ENCODE results near the gene SHQ1.
A peak's percentile ranks its signal among the peaks of the same experiment; 100 is the strongest.

SHQ1 gene
- 27.6 to 30.8 reads per million in 2 donors for total RNA-seq

DNA sequence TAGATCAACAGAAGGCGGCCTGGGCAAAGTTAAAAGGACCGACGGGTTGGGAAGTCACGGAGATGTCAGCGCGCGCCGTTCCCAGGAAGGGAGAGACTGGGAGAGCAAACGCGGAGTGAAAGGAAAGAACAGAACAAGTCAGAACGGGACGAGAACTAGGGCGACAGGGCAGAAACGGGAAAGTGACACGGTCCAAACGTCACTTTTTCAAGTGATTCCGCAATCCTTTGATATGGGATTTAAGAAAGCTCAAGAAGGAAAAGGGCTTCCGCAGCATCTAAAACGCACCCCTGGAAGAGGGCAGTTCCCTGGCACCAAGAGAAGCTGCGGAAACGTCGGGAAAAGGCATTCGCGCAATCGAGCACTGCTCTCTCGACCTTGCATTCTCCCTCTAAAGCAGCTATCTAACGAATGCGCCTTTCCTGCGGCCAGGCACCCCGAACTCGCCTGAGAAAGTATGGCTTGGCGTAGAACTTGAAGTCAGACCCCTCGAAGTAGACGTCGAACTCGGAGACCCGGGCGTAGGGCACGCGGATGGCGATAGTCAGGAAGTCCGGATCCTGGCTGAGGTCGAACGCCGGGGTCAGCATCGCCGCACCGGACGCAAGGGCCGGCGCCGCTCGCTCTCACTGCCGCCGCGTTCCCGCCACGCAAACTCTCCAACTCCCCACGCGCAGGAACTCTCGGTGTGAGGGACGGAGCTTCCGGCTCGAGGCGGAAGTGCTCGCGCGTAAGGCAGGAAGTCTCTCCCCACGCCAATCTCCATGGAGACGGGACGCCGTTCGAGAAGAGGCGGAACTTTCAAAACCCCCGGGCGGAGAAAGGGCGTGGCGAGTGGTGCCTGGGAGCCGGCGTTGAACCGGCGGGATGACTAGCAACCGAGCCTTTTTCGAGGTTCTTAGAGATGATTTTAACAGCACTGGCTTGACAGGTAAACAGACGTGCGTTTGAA is at the start of gene SHQ1:
TSS of gene SHQ1 (minus strand) at position 695 of the 952 bp plus-strand sequence. CDS start at position 590, 105 bp downstream.
- peak; percentile 66 for DNase-seq

DNA sequence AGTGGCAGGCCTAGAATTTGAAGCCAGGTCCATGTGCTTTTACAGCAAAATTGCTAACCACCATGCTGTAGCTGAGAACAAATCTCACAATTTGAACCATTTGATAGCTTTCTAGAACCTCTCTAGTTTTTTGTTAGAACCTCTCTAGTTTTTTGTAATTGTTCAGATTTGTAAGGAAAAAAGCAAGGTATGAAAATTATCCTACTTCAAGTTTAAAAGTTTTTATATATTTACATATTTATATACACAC is 49.4 kb upstream of the SHQ1 start:
- no peak for DNase-seq

- no peak for DNase-seq
Observed at GRCh38 chr3:72896996-72897757, 48.9 kb upstream of the SHQ1 start.

DNA sequence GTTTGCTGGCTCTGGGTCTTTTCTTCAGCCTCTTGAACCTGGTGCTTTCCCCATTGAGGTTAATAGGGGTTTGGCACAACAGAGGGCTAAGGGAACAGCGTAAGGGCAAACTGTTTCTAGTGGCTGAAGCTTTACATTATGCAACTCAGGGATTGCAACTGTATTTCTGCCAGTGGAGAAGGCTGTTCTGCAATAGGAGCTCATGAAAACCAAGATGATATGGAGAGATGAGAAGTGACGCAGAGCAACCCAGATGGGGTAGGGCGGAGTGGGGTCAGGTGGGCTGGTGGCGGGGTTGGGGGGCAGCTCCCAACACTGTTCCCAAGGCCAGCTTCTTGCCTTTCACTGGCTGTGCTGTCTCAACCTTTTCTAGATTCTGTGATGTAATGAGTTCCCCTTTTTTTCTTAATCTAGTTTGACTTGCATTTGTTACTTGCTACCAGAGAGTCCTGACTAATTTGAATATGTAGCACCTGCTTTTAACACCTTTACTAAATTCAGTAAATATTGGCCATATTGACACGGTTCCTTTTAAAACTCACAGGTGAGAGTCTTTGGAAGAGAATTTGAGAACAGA is 46.8 kb upstream of the SHQ1 start:
- DNase-seq, result no peak

GRCh38 chr3:72892870-72893269 is 44.6 kb upstream of the SHQ1 start:
- DNase-seq, result no peak

DNA sequence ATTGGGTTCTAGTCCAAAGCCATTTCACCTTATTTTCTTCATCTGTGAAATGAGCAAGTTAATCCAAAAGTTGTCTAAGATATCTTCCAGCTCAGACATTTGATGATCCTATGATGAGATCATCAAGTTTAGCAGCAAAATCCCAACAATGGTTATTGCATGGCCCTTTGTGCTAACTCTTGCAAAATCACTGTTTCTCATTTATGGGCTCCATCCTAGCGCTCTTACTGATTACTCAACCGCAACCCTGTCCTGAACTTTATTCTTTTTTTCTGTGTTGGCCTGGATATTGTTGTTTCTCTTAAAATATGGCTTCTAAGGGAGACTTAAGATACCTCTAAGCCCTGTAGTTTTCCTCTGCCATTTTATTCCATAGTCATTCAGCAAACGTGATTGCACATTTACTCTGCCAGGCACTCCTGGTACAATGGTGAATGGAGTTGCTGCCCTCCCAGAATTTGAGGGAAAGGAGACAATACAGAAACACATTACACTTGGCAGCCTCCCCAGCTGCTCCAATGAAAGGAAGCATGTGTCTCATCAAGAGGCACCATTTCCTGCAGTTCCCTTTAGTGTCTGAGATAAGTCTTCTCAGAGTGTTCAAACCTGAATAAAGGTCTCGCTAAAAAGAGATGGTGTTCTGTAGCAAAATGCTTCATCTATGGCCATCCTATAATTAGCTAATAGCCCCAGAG is 44.0 kb upstream of the SHQ1 start:
- no peak for DNase-seq

DNA sequence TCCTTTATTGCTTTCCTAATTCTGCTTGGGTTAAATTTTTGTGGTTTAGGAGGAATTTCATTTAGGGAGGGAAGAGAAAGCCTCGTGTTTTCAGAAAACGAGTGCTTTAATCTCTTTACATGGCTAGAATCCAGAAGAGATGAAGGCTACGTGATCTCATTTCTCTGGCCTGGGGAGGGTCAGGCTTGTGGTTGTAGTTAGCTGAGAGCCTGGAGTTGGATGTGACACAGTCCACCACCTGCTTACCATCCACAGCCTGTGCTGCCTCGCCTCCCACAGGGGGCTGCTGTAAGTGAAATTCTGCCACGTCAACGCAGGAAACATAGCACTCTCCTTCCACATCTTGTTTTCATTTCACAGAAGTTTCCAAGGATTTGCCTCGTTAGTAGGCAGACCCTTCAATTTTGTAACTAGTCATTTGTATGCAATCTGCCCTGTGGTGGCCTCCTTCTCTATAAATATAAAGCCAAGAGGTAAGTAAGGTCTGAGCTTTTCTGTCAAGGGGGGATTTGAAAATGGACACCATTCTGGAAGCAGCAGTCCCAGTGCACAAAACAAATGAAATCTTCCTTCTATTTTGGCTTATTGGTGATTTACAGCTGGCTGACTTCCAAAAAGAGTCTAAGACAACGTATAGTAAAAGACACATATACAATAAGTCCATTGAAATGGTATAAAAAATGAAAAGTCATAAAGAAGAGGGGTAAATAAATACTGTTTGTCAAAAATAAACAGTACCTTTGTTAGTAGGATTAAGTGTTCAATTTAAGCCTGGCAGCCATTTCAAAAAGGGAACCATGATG is 43.0 kb upstream of the SHQ1 start:
- DNase-seq, result no peak

- DNase-seq, result no peak
Observed at GRCh38 chr3:72890166-72890925, 42.1 kb upstream of the SHQ1 start.

GRCh38 chr3:72889310-72890165 is 41.3 kb upstream of the SHQ1 start:
- no peak for DNase-seq

- DNase-seq, result no peak
Observed at GRCh38 chr3:72888546-72889309, 40.5 kb upstream of the SHQ1 start.

GRCh38 chr3:72887705-72888545 is 39.7 kb upstream of the SHQ1 start, which contains the start of gene GXYLT2:
Gene GXYLT2 (plus strand): TSS chr3:72888046. CDS start chr3:72888234, 188 bp downstream.
- no peak for DNase-seq

DNA sequence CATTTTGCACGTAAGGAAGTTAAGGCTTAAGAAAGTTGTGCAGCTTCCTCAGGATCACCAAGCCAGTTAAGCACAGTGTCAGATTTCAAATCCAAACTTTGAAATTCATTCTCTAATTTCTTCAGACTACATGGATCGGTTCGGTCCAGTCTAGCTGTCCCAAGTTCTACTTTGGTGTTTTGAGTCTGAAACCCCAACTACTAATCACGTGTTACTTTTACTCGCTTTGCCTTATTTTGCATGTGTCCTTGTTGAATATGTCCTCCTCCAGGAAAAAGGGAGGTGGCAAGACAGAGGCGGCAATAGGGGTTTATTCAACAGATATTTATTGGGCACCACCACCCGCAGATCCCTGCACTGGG is 39.1 kb upstream of the SHQ1 start:
- no peak for DNase-seq

GRCh38 chr3:72872183-72872582 is 23.9 kb upstream of the SHQ1 start:
- DNase-seq, result no peak

- no peak for DNase-seq
Observed at GRCh38 chr3:72862314-72863090, 14.3 kb upstream of the SHQ1 start.

GRCh38 chr3:72860846-72861245 is 12.6 kb upstream of the SHQ1 start:
- no peak for DNase-seq

DNA sequence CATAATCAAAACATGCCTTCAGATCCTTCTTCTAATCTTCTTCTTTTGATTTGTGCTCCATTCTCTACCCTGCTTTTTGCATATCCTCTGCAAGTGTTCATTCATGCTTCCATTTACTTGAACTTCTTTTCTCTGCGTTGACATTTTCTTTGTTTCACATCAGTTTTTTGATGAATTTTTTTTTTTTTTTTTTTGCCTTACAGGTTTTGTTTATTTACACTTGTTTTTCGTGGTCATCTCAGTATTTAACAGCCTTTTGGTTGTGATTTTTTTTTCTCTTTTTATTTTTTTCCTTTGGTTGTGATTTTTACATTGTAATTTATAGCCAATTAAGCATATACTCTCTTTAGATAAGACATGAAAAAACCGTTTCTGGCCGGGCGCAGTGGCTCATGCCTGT is 11.8 kb upstream of the SHQ1 start:
- no peak for DNase-seq

DNA sequence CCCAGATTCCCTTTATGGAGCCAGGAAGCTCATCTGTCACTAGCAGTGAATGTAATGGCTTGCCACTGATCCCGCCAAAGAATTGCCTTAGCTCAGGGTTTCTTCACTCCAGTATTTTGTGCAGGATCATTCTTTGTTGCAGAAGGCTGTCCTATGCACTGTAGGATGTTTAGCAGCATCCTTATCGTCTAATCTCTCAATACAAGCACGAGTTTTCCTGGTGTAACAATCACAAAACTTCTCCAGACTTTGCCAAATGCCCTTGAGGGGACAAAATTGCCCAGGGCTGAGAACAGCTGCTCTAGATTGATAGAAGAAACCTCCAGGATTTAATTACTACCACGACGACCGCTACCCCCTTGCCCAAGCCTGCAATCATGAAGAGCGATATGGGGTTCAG is 6.8 kb upstream of the SHQ1 start:
- DNase-seq, result no peak

- DNase-seq, result no peak
Observed at GRCh38 chr3:72848703-72849081, 447 bp upstream of the SHQ1 start.

Data from activated gamma-delta T cell (primary cell).